OCI-LY1 (cell line): Measurements from ENCODE around the gene TRABD2B.

Experiments used
- EZH2 ChIP-seq: fragments of 200-600 bp; sonication (generic), shearing (Covaris generic); IDR thresholded peaks from 2 replicates; pipeline ENCODE4 v1.8.0; 2017; ENCODE audit warnings: borderline replicate concordance, mixed run types, mild to moderate bottlenecking, antibody characterized with exemption, low read length, moderate library complexity, mixed read lengths
- TF ChIP-seq, protein P1 (sequence below): fragments of 200-600 bp; sonication (generic), shearing (Covaris generic); IDR thresholded peaks from 2 replicates; pipeline ENCODE4 v1.5.1; 2017; ENCODE audit warnings: mild to moderate bottlenecking, antibody characterized with exemption, low read length, moderate library complexity, mixed read lengths

DNA sequence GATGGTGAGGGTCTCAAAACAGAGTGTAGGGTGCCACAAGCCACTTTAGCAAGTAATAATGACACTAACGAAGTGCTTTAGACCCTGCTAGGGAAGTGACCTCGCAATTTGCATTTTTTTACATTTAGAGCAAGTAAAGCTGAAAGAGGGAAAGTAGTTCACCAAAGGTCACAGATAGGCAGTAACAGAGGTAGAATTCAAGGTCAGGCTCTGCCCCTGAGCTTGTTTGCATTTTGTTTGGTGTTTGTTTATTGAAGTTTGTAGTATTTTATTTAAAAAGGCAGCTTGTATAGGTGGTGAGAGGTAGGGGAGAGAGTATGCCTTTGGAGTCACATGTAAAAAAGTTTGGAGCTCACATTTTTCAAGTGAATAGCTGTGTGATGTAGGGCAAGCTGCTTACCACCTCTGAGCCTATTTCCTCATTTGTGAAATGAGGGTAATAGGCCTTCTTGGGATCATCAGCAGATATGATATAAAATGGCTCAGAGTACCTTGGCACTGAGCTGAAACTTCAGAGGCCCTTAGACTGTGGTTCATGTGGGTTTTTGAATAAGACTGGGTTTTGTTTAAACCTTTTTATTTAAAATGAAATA, 142.5 kb downstream of the TRABD2B start:
- TF ChIP-seq, protein P1, sequence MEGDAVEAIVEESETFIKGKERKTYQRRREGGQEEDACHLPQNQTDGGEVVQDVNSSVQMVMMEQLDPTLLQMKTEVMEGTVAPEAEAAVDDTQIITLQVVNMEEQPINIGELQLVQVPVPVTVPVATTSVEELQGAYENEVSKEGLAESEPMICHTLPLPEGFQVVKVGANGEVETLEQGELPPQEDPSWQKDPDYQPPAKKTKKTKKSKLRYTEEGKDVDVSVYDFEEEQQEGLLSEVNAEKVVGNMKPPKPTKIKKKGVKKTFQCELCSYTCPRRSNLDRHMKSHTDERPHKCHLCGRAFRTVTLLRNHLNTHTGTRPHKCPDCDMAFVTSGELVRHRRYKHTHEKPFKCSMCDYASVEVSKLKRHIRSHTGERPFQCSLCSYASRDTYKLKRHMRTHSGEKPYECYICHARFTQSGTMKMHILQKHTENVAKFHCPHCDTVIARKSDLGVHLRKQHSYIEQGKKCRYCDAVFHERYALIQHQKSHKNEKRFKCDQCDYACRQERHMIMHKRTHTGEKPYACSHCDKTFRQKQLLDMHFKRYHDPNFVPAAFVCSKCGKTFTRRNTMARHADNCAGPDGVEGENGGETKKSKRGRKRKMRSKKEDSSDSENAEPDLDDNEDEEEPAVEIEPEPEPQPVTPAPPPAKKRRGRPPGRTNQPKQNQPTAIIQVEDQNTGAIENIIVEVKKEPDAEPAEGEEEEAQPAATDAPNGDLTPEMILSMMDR, result no peak
- no peak for TF ChIP-seq EZH2
